Hematopoietic multipotent progenitor cell treated with erythropoietin and hydrocortisone succinate and interleukin-3 and kit ligand, for 17 days (in vitro differentiated cells): ENCODE data around the gene DKK1.

ENCODE experiments used
- DNase-seq: peaks from one replicate; pipeline ENCODE4 v3.0.0-alpha.2; 2015; ENCODE audit warnings: low spot score

DKK1 gene

GRCh38 chr10:52313933-52314821 is at the start of gene DKK1:
Gene DKK1, plus strand, starts transcription at chr10:52314281. Its CDS starts 154 bp downstream, at chr10:52314435.
- DNase-seq: no peak

- DNase-seq: no peak
These were observed 48.8 kb upstream of the DKK1 start for GRCh38 chr10:52265131-52265926.

GRCh38 chr10:52266858-52267257 is 47.2 kb upstream of the DKK1 start:
- no peak for DNase-seq

GRCh38 chr10:52268790-52269189 is 45.3 kb upstream of the DKK1 start:
- no peak for DNase-seq

- no peak for DNase-seq
These were observed 44.8 kb upstream of the DKK1 start for GRCh38 chr10:52269233-52269632.

GRCh38 chr10:52276163-52276562 is 37.9 kb upstream of the DKK1 start:
- no peak for DNase-seq

GRCh38 chr10:52276986-52277385 is 37.1 kb upstream of the DKK1 start:
- no peak for DNase-seq

GRCh38 chr10:52279546-52279945 is 34.5 kb upstream of the DKK1 start:
- DNase-seq: no peak

GRCh38 chr10:52280051-52280450 is 34.0 kb upstream of the DKK1 start:
- no peak for DNase-seq

- DNase-seq: no peak
These were observed 30.9 kb upstream of the DKK1 start for GRCh38 chr10:52283174-52283573.

GRCh38 chr10:52284416-52285013 is 29.6 kb upstream of the DKK1 start:
- no peak for DNase-seq

- no peak for DNase-seq
These were observed 26.2 kb upstream of the DKK1 start for GRCh38 chr10:52287866-52288265.

- no peak for DNase-seq
These were observed 16.3 kb upstream of the DKK1 start for GRCh38 chr10:52297747-52298146.

- no peak for DNase-seq
These were observed 13.3 kb upstream of the DKK1 start for GRCh38 chr10:52300599-52301277.

- DNase-seq: no peak
These were observed 5.6 kb upstream of the DKK1 start for GRCh38 chr10:52308251-52309031.

- no peak for DNase-seq
These were observed 1.2 kb upstream of the DKK1 start for GRCh38 chr10:52312942-52313255.

- DNase-seq: no peak
These were observed 687 bp upstream of the DKK1 start for GRCh38 chr10:52313256-52313932.

- no peak for DNase-seq
These were observed 906 bp downstream of the DKK1 start for GRCh38 chr10:52314822-52315552.

- DNase-seq: no peak
These were observed 1.9 kb downstream of the DKK1 start for GRCh38 chr10:52316001-52316400.

GRCh38 chr10:52316500-52316899 is 2.4 kb downstream of the DKK1 start:
- no peak for DNase-seq
